Measurements from ENCODE around the gene ERC2. TPM values are rescaled to one million over a fixed set of nuclear protein-coding genes. Genes with fewer than 3 reads are reported as not detected.
A peak's percentile ranks its signal among the peaks of the same experiment; 100 is the strongest.

The ERC2 gene
- polyA plus RNA-seq, 3 donors, result 2.6 to 4.0 (median 3.7) TPM

- no peak for DNase-seq
Observed at GRCh38 chr3:55678546-55679216, 789.6 kb downstream of the ERC2 start.

GRCh38 chr3:55676643-55677042 is 791.6 kb downstream of the ERC2 start:
- no peak for DNase-seq

DNA sequence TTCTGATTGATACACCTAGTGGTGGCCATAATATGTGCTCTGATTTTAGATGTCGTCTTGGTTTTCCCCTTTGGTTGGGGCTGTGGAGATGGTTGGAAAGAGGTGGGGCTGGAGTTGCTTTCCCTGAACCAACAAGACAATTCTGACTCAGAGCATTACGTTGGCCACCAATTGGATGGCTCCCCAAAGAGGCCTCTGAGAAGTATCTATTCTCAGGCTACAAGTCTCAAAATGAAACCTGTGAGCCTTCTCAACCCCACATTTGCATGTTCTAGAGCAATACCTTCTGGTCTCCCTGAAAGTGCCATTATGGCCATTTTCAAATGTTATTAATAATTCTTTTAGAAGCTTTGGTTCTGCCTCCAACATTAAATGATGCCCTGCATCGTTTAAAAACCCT is 792.8 kb downstream of the ERC2 start:
- no peak for DNase-seq

DNA sequence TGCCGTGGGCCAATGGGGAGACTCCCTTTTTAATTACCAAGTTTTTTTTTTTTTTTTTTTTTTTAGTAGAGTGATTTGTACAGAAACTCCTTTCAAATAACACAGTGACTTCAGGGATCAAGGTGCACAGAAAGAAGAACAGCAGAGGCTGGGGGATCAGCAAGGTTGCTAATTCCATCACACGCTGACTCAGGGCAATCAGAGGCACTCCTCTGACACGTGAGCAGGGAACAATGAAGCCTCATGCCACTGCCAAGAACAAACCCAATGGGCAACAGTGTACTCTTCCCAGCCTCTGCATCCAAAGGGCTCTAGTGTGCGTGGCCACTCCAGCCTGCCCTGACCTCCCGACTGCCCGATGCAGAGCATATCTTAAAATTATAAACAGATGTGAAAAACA is 794.5 kb downstream of the ERC2 start:
- DNase-seq, result no peak

GRCh38 chr3:55669133-55669532 is 799.1 kb downstream of the ERC2 start:
- no peak for DNase-seq

DNA sequence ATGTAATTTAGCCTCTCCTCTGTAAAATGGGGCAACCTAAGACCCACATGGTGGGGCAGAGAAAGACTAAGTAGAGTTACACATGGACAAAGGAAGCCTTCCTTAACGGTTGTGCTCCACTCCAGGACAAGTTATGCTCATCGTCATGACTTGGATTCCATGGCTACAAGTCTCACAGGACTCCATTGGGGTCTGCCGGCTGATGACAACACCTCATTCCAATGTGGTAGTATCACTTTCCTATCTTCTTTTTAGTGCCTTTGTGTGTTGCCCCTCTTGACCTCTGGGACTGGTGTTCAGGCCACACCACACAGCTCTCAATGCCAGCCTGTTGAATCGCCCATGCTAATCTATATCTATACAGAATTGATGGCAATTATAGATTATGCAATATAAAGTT is 799.9 kb downstream of the ERC2 start:
- DNase-seq, result no peak

DNA sequence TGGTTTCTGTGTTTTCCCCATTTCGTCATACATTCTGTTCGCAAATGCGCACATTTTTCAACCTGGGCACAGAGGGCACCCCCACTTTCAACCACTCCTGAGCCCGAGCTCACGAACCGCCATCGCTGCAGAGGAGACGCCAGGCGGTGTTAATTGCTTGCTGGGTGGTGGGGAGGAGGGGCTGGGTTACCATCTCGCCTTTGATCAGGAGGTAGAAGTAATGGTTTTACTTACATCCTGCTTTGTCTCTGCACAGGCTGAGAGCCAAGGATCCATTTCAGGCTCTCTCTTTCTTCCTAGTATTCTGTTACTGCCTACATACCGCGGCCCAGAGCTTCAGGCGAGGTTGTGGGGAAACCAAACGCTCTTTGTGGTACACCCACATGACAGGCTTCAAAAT is 803.9 kb downstream of the ERC2 start:
- DNase-seq, result no peak

DNA sequence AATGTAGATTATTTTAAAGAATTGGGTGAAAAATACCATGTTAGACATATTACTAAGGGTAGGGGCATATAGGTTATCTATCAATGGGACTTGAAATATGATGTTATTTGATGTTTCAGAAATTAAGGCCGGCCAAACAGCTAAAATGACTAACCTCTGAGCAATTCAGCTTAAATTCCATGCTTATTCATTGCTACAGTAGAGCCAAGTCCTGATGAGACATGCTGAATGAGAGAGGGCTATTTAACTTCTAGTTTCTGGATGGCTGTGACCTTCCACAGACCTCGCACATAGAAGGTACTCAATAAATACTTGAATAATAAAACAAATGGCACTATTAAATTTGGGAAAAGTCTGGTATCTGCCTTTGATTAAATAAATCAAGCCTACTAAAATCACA is 805.6 kb downstream of the ERC2 start:
- DNase-seq, result no peak

- no peak for DNase-seq
Observed at GRCh38 chr3:55661571-55661970, 806.7 kb downstream of the ERC2 start.

- no peak for DNase-seq
Observed at GRCh38 chr3:55661141-55661540, 807.1 kb downstream of the ERC2 start.

GRCh38 chr3:55660642-55661041 is 807.6 kb downstream of the ERC2 start:
- DNase-seq, result no peak

- no peak for DNase-seq
Observed at GRCh38 chr3:55659701-55660100, 808.6 kb downstream of the ERC2 start.

DNA sequence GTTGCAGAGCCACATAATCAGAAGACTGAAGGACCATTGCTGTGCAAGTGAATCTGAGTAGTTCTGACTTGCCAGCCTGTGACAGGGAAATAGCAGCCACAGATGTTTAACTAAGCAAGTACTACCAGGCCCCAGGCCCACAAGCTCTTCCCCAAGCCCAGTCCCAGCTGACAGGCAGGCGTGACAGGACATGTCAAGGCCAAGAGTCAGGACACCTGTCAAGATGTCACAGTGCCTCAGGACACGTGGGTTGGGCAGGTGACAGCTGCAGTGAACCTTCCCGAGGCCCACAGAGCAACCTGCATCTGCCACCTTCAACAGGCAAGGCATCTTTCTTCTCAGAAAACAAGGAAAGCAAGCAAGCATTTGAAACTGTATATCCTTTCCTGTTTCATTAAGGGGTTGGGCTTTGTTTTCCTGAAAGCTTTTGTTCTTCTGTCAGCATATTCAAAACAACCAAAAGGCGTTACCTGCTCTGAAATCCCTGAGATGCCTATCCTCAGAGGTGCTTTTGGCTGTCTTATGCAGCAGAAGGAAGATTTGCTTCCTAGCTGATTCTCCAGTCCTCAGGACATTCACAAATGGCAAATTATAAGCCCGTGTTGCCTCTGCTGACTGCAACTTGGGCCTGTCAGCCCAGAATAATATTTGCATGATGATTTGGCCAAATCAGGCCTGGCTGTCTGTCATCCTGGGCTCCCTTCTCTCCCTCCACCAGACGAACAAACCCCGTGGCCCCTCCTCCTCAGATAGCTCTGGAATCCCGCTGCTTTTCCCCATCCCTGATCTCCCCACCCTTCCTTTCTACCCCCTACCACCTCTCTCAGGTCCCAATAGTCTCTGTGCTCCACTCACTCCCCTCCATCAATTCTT is 809.3 kb downstream of the ERC2 start:
- no peak for DNase-seq

DNA sequence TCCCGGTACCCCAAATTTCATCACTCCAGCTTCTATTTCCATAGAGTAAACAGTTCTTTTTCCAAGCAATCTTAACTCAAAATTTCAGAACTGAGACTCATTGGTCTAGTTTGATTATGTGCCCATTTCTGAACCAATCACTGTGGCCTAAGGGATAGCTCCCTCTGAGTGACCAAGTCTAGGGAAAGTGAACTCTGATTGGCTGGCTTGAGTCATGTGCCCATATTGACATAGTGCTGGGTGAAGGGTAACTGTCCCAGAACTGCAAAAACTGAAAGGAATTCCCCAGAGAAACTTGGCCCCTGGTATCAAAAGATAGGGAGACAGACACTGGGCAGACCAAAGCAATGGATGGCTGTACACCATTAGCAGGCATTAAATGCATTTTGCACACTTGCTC is 810.0 kb downstream of the ERC2 start:
- no peak for DNase-seq

GRCh38 chr3:55655544-55655943 is 812.7 kb downstream of the ERC2 start:
- DNase-seq, result no peak

GRCh38 chr3:55654123-55654760 is 814.0 kb downstream of the ERC2 start:
- no peak for DNase-seq

GRCh38 chr3:55651011-55651410 is 817.3 kb downstream of the ERC2 start:
- DNase-seq, result no peak

DNA sequence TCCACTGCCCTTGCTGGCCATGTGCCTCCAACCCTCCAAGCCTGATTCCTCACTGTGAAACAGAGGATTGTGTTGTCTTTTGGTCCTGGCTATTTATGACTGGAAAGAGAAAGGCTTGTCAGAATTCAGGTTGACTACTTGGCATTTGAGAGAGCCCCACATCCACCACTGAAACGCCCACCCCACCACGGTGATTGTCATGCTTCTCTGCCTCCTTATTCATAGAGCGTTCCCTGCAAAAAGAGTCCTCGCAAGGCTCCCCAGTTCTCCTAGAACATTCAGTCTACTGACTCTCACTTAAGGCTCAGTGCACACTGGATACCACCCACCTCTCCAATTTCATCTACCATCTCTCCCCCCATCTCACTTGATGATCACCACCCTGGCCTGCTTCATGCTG is 818.3 kb downstream of the ERC2 start:
- DNase-seq, result no peak

DNA sequence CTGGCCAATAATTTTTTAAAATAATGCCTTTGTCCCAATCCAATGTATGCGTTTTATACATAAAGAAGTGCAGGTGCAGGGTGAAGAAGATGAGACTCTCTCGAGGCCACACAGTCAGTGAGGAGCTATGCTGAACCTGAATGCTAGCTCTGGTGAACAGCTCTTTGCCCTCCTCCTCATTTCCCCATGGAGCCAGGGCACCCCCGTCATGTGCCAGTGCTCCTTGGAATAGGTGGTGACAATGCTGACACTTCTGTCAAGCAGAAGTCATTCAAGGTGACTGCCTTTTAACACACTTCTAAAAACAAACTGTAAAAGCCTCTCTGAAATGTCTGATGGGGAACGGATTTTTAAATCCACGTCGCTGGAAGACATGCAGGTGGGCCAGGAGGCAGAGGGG is 818.7 kb downstream of the ERC2 start:
- DNase-seq, result no peak

- DNase-seq, result no peak
Observed at GRCh38 chr3:55648591-55649318, 819.5 kb downstream of the ERC2 start.

GRCh38 chr3:55647670-55648069 is 820.6 kb downstream of the ERC2 start:
- no peak for DNase-seq

DNA sequence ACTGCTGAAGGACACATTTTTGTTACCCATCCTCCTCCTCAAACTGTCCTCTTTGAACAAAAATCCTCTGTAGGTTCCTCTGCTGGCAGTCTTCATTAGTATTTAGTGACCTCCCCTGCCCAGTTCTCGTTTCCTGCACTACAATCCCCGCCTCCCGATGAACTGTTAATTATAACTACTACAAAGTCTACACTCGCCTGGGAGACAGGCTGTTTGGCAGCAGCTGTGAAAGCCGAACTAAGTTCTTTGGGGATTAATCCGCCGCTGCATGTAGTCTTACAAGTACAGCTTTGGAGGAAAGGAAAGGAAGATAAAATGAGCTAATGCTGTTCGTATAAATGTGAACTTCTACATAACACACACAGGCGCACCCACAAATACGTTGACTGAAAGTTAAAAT is 821.2 kb downstream of the ERC2 start:
- DNase-seq, result peak; percentile 16

All from renal pelvis (tissue), 4 donors.